IPS-NIHi7 (cell line): ENCODE measurements around the gene C12orf43.

Experiments used
- DNase-seq: peaks from one replicate; pipeline ENCODE4 v3.0.0; 2012; ENCODE audit warnings: mixed read lengths; ENCODE audit errors: extremely low spot score

C12orf43 gene

GRCh38 chr12:120978296-120979219 is 37.7 kb downstream of the C12orf43 start, which contains the start of gene HNF1A:
Gene HNF1A, plus strand, starts transcription at chr12:120978543. Its CDS starts 226 bp downstream, at chr12:120978769.
- DNase-seq, result no peak

- DNase-seq, result no peak
Measured at GRCh38 chr12:120977531-120978295, 38.6 kb downstream of the C12orf43 start.

GRCh38 chr12:120972870-120973543 is 43.3 kb downstream of the C12orf43 start:
- DNase-seq, result peak; percentile 68

GRCh38 chr12:120971299-120972180 is 44.7 kb downstream of the C12orf43 start:
- DNase-seq, result peak; percentile 75

- DNase-seq, result no peak
Measured at GRCh38 chr12:120970310-120970709, 46.0 kb downstream of the C12orf43 start.

GRCh38 chr12:120965534-120966091 is 50.7 kb downstream of the C12orf43 start:
- DNase-seq, result no peak

GRCh38 chr12:120964298-120964697 is 52.0 kb downstream of the C12orf43 start:
- DNase-seq, result no peak

GRCh38 chr12:120962532-120963020 is 53.7 kb downstream of the C12orf43 start:
- no peak for DNase-seq

GRCh38 chr12:120961604-120962531 is 54.4 kb downstream of the C12orf43 start:
- DNase-seq, result peak; percentile 66

- no peak for DNase-seq
Measured at GRCh38 chr12:120960657-120961056, 55.6 kb downstream of the C12orf43 start.

GRCh38 chr12:120959111-120959878 is 57.0 kb downstream of the C12orf43 start:
- DNase-seq, result no peak

GRCh38 chr12:120956579-120957300 is 59.5 kb downstream of the C12orf43 start:
- no peak for DNase-seq

GRCh38 chr12:120955232-120955631 is 61.1 kb downstream of the C12orf43 start:
- no peak for DNase-seq

- DNase-seq, result no peak
Measured at GRCh38 chr12:120950807-120951206, 65.5 kb downstream of the C12orf43 start.
